Skin of body (tissue), 2 donors: ENCODE data around the gene CCDC81. TPM values are rescaled to one million over a fixed set of nuclear protein-coding genes. Genes with fewer than 3 reads are reported as not detected.
"Not testable (repeated sequence)": the region's sequence is repeated elsewhere in the genome, so short reads cannot be mapped to it uniquely, and the experiment has no call there.

Source experiments
- DNase-seq: peaks from one replicate; lab custom pipeline; 2025; lab: John Stamatoyannopoulos, UW
- total RNA-seq: library from RNA; depleted of rRNA; stranded (reverse); fragments of >200 nt; gene quantifications from one replicate; pipeline ENCODE4 v1.2.3, GENCODE V29; 2014

Gene CCDC81
- total RNA-seq, 1 donor from 2014 or later: 2.3 TPM

GRCh38 chr11:86386746-86387145, 12.1 kb downstream of the CCDC81 start:
- no peak for DNase-seq

- no peak for DNase-seq
Measured at GRCh38 chr11:86388198-86388597, 13.5 kb downstream of the CCDC81 start.

GRCh38 chr11:86390487-86390886, 15.8 kb downstream of the CCDC81 start:
- no peak for DNase-seq

DNA sequence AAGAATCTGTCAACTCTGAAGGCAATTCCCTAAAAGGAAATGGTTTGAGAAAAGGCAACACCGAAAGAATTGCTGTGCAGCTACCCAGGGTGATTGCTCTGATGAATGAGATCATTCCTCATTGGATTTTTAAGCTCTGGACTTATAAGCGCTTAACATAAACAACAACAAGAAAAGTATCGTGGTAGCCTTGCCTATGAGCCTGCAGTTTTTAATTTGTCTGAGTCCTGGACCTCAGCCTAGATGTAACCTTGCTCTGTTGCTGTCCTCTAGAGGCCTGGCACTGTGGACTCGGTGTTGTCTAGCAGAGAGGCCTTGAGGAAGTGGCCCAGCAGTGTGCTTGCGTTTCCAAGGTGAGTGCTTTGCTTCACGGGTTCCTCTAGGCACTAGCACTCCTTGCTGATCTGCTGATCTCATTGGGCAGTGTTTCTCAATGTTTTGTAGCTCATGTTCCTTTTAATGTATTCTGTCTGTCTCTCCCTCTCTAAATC, 20.4 kb downstream of the CCDC81 start:
- DNase-seq: no peak

- no peak for DNase-seq
Measured at GRCh38 chr11:86396396-86396795, 21.7 kb downstream of the CCDC81 start.

GRCh38 chr11:86397351-86397750, 22.7 kb downstream of the CCDC81 start:
- no peak for DNase-seq

GRCh38 chr11:86398106-86398505, 23.4 kb downstream of the CCDC81 start:
- DNase-seq: no peak

GRCh38 chr11:86403458-86403857, 28.8 kb downstream of the CCDC81 start:
- peak; percentile 7 for DNase-seq

GRCh38 chr11:86408845-86409244, 34.2 kb downstream of the CCDC81 start:
- no peak for DNase-seq

- no peak for DNase-seq
Measured at GRCh38 chr11:86414032-86414431, 39.3 kb downstream of the CCDC81 start.

DNA sequence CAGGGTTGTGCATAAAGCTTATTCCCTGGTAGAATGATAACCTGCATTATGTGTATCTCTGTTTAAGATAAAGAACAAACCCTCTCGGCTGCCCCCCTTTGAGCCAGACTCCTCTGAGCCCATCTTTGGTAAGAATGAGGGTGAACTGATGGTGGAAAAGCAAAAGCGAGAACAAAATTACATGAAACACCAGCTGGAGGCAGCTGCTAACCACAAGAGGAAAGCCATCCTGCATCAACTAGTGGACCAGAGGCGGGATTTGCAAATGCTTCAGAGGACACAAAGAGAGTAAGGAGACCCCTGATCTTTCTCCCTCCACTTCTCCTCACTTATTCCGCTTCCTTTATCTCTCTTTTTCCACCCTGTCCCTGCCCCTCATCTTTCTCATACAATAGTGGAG, 40.3 kb downstream of the CCDC81 start:
- DNase-seq: no peak

- DNase-seq: no peak
Measured at GRCh38 chr11:86416494-86416893, 41.8 kb downstream of the CCDC81 start.

- DNase-seq: not testable (repeated sequence)
Measured at GRCh38 chr11:86416951-86417350, 42.3 kb downstream of the CCDC81 start.

DNA sequence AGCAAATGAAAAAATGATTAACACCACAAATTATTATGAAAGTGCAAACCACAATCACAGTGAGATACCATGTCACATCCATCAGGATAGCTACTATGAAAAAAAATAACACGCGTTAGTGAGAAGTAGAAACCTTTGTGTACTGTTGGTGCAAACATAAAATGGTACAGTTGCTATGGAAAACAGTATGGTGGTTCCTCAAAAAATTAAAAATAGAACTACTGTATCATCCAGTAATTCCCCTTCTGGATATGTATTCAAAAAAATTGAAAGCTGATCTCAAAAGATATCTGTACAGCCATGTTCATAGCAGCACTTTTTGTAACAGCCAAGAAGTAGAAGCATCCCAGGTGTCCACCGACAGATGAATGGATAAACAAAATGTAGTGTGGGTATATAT, 43.4 kb downstream of the CCDC81 start:
- no peak for DNase-seq

DNA sequence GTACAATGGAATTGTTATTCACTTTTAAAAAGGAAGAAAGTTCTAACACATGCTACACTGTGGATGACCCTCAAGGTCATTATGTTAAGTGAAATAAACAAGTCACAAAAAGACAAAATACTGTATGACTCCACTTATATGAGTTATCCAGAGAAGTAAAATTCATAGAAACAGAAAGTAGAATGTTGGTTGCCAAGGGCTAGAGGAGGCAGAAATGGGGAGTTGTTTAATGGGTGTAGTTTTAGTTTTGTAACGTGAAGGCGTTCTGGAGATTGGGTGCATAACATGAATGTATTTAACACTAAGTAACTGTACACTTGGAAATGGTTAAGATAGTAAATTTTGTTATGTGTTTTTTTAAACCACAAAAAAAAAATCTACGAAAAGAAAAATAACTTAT, 43.8 kb downstream of the CCDC81 start:
- no peak for DNase-seq

DNA sequence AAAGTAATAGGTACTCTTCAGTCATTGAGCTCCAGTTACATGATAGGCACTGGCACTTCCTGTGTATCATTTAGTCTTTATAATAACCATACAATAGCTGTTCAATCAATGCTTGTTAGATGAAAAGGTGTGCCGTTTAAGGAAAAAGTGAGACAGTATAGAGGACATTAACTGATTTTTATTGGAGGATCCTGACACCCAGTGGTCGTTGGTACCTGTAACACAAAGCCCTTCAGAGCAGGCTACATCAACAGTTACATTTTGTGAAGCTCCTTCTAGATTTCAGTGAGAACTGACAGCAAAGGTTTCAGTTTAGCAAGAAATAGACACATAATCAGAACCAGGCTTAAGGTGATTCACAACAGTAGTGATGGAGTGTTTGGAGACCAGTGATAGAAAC, 44.2 kb downstream of the CCDC81 start:
- DNase-seq: no peak

DNA sequence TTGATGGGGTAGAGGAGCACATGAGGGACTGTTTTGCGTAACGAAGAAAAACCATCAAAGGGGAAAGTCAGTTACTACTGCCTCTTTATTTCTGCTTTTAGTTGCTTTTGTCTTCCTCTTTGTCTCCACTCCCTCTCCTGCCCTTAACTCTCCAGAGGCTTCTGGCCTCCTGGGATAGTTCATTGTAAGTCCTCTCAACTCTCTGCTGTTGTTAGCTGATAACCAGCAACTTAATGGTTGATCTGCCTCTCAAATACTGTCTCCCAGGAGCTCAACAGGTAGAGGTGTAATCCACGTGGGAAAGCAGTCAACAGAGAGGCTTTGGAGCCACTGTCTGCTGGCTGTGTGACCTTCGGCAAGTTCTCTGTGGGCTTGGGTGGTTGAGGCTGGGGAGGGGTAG, 47.3 kb downstream of the CCDC81 start:
- no peak for DNase-seq

- no peak for DNase-seq
Measured at GRCh38 chr11:86422371-86422770, 47.7 kb downstream of the CCDC81 start.

GRCh38 chr11:86423488-86423887, 48.8 kb downstream of the CCDC81 start:
- not testable (repeated sequence) for DNase-seq

DNA sequence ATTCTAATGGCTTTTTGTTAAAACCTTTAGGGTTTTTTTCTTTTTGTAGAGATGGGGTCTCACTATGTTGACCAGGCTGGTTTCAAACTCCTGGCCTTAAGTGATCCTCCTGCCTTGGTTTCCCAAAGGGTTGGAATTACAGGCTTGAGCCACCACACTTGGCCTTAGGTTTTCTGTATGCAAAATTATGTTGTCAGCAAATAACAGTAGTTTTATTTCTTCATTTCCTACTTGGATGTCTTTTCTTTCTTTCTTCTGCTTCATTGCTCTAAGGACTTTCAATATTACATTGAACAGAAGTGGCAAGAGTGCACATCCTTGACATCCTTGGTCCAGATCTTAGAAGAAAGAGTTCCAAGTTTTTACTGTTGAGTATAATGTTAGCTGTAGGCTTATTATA, 52.8 kb downstream of the CCDC81 start:
- no peak for DNase-seq

DNA sequence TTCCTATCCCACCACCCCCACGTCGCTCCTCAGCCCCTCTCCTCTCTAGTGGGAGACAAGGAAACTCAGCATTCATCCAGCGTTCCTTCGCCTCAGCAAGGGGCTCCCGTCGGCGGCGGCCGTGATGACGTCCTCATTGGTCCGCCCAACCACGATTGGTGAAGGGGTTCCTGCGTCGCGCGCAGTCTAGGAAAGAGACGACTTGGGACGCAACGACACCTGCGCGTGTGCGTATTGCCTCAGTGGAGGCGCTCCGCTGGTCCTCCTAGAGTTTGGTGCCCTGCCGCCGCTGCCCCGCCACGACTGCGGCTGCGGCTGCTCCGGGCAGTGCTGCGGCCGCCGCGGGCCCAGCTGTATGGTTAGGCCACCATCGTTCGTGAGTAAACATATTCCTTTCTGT, 56.6 kb downstream of the CCDC81 start:
- no peak for DNase-seq

GRCh38 chr11:86433361-86434095, 58.8 kb downstream of the CCDC81 start:
- DNase-seq: not testable (repeated sequence)

DNA sequence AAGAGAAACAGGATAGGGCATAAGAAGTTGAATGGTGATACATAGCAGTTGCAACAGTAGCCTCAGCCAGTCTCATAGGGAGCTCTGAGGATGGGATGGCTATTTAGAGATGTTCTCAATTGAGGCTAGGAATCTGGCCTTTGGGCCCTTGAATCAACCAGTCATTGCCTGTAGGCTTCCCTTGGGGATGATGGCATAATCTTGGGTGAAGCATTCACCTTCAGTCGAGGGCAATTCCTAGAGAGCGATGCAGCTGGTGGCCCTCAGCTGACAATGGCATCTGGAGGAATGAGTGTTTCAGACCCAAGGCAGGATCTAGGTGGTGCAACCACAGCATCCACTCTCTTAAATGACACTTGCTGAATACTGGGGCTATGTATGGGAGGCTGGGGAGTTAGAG, 61.0 kb downstream of the CCDC81 start:
- DNase-seq: no peak

DNA sequence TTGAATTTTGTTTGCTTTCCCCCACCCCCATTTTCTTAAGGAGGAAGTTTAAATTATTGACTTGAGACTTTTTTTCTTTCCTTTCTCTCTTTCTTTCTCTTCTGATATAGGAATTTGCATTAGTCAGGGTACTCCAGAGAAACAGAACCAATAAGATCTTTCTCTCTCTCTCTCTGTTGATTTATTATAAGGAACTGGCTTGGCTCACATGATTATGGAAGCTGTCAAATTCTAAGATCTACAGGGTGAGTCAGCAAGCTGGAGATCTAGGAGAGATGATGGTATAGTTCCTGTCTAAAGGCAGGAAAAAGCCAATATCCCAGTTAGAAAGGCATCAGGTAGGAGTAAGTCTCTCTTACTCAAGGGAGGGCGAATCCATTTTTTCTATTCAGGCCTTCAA, 64.0 kb downstream of the CCDC81 start:
- DNase-seq: no peak
